ENCODE results near the gene TRAPPC4.
"Not testable (repeated sequence)": the region's sequence is repeated elsewhere in the genome, so short reads cannot be mapped to it uniquely, and the experiment has no call there.

Gene TRAPPC4

GRCh38 chr11:119034813-119035212, 16.2 kb downstream of the TRAPPC4 start:
- no peak for DNase-seq (ENCODE audit: low read depth in 2 of 2)

- no peak for DNase-seq (ENCODE audit: low read depth in 2 of 2)
These were observed 20.3 kb downstream of the TRAPPC4 start for GRCh38 chr11:119038884-119039283.

GRCh38 chr11:119039471-119039870, 20.9 kb downstream of the TRAPPC4 start:
- DNase-seq (ENCODE audit: low read depth in 2 of 2) = not testable (repeated sequence)

- DNase-seq (ENCODE audit: low read depth in 2 of 2) = no peak
These were observed 23.4 kb downstream of the TRAPPC4 start for GRCh38 chr11:119041821-119042514.

GRCh38 chr11:119042927-119043326, 24.4 kb downstream of the TRAPPC4 start:
- DNase-seq (ENCODE audit: low read depth in 2 of 2) = no peak

GRCh38 chr11:119044708-119045107, 26.1 kb downstream of the TRAPPC4 start:
- no peak for DNase-seq (ENCODE audit: low read depth in 2 of 2)

- DNase-seq (ENCODE audit: low read depth in 2 of 2) = no peak
These were observed 27.9 kb downstream of the TRAPPC4 start for GRCh38 chr11:119046489-119046888.

GRCh38 chr11:119047205-119047604, 28.6 kb downstream of the TRAPPC4 start:
- DNase-seq (ENCODE audit: low read depth in 2 of 2) = no peak

- no peak for DNase-seq (ENCODE audit: low read depth in 2 of 2)
These were observed 30.1 kb downstream of the TRAPPC4 start for GRCh38 chr11:119048644-119049043.

GRCh38 chr11:119049081-119049480, 30.5 kb downstream of the TRAPPC4 start:
- no peak for DNase-seq (ENCODE audit: low read depth in 2 of 2)

GRCh38 chr11:119051440-119052162, 33.0 kb downstream of the TRAPPC4 start:
- no peak for DNase-seq (ENCODE audit: low read depth in 2 of 2)

GRCh38 chr11:119052163-119052814, 33.7 kb downstream of the TRAPPC4 start:
- no peak for DNase-seq (ENCODE audit: low read depth in 2 of 2)

GRCh38 chr11:119054418-119054817, 35.9 kb downstream of the TRAPPC4 start:
- DNase-seq (ENCODE audit: low read depth in 2 of 2) = no peak

- DNase-seq (ENCODE audit: low read depth in 2 of 2) = no peak
These were observed 37.3 kb downstream of the TRAPPC4 start for GRCh38 chr11:119055901-119056300.

- DNase-seq (ENCODE audit: low read depth in 2 of 2) = peak in 1 of 2 donors; percentile 28
These were observed 37.9 kb downstream of the TRAPPC4 start for GRCh38 chr11:119056421-119056999.

- DNase-seq (ENCODE audit: low read depth in 2 of 2) = peak; percentile 97 to 99
These were observed 38.6 kb downstream of the TRAPPC4 start, which contains the start of gene HYOU1 for GRCh38 chr11:119057000-119057769. Gene HYOU1 (minus strand): TSS chr11:119057205. CDS start chr11:119056160, 1,045 bp downstream.

GRCh38 chr11:119059128-119059527, 40.6 kb downstream of the TRAPPC4 start:
- not testable (repeated sequence) for DNase-seq (ENCODE audit: low read depth in 2 of 2)

- no peak for DNase-seq (ENCODE audit: low read depth in 2 of 2)
These were observed 42.7 kb downstream of the TRAPPC4 start for GRCh38 chr11:119061256-119061655.

- DNase-seq (ENCODE audit: low read depth in 2 of 2) = no peak
These were observed 44.2 kb downstream of the TRAPPC4 start for GRCh38 chr11:119062779-119063178.

GRCh38 chr11:119065369-119065768, 46.8 kb downstream of the TRAPPC4 start:
- DNase-seq (ENCODE audit: low read depth in 2 of 2) = peak in 1 of 2 donors; percentile 10

Data from stimulated activated CD8-positive, alpha-beta memory T cell treated with anti-CD3 and anti-CD28 coated beads, Interleukin-2, amount 100 ng/mL, for 1 hour (primary cell).